Fibroblast of the conjunctiva (primary cell): ENCODE measurements around the gene XPO6.

Experiments
- DNase-seq: peaks from one replicate; pipeline ENCODE4 v3.0.0-alpha.2; 2010; ENCODE audit warnings: low read depth

The XPO6 gene

DNA sequence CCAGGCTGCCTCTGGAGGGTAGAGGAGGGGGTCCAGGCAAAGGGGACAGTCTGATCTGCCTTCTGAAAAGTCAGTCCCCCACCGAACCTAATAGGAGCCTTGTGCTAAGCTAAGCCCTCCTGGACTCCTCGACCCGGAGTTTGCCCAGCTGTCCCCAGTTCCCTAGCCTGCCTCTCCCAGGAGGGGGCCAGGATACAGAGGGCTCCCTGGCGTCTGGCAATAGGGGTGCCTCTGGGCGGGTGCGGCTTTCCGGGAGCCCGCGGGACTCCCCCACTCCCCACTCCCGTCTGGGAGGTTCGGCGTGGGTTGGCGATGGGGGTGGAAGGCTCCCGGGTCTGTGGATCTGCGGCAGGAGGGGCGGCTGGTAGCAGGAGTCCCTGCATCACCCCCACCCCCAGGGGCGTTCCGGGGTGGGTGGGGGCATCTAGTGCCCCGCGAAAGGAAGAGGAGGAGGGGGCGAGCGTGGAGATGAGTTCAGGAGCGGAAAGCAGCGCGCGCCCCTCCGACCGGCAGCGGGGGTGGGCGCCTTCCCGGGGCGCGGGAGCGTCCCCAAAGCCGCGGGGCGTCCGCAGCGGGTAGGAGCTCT is 149.4 kb downstream of the XPO6 start:
- no peak for DNase-seq

- DNase-seq, result no peak
Measured at GRCh38 chr16:28061352-28062101, 150.2 kb downstream of the XPO6 start.

DNA sequence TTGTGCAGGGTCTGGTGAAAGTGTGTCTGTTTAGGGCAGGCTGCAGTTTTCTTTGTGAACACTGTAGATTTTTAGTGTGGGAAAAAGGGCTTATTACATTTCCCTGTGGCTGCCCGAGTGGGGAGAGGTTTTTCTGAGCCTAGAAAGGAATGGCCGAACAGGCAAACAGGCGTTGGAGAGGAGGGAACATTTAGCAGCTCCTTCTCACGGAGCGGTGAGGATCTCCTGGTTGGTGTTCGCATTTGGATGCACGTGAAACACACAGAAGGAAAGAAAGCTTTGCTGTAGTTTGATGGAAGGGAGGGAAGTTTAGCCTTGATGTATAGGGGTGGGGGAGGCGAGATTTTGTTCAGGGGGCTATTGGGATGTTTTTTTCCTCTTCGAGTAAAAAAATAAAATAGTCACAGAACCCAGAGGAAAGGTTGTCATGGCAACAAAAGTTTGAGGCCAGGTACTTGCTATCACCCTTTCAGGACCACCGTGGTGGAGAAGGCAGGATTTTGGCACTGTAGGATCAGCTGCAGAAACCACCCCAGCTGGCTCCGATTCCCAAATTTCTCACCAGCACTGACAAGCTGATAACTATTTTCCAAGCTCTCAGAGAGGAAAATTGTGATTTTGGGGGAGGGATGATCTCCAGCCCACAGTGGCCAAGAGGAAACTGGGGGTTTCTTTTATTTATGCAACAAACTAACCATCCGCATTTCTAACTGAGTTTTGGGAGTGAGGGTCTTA is 151.8 kb downstream of the XPO6 start:
- no peak for DNase-seq

- DNase-seq, result no peak
Measured at GRCh38 chr16:28058839-28059589, 152.8 kb downstream of the XPO6 start.

GRCh38 chr16:28057949-28058348 is 153.8 kb downstream of the XPO6 start:
- DNase-seq, result no peak

- DNase-seq, result no peak
Measured at GRCh38 chr16:28053461-28053860, 158.3 kb downstream of the XPO6 start.

DNA sequence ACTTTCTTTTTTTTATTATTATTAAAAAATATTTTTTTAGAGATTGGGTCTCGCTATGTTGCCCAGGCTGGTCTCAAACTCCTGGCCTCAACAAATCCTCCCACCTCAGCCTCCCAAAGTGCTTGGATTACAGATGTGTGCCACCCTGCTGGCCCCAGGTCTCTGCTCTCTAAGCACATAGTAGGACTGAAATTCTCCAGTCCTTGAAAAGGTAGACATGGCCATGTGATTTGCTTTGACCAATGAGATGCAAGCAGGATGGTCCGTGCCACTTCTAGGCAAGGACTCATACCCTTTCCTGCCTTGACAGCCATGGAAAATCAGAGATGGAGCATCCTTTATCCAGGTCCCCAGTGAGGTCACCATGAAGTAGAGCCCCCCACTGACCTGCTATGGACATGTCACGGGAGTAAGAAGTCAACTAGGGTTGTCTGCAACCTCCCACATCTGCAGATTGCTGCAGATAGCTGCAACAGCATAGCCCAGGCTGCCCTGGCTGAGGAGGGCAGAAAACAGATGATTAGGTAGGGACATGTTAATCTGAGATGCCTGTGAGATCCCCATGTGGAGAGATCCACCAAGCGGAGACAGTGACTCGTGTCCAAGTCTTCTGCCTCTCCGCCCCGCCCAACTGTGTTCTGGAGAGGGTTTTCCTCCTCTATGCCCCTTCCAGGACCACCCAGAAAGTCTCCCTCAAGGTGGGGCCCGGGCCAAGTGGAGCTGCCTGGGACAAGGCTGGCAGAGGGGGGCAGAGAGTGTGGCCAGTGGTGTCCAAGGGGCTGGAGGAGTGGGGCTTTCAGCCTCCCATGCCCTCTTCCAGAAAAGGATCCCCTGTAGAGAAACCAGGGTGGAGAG is 159.3 kb downstream of the XPO6 start:
- DNase-seq, result no peak

DNA sequence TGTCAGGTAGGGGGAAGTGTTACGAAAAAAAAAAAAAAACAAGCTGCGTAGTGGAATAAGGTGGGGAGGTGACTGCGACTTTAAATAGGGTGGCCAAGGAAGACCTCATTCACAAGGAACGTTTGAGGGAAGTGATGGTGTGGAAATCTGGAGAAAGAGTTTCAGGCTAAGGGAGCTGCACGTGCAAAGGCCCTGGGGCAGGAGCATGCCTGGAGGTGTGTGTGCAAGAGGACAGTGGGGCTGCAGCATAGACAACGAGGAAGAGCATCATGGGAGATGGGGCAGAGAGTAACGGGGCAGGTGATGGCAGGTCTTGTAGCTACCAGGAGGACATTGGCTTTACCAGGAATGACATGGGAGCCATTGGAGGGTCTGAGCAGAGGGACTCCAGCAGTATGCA is 160.3 kb downstream of the XPO6 start:
- DNase-seq, result no peak
